SU-DHL-6 (cell line): ENCODE measurements around the gene PARP2.
"Not testable (repeated sequence)": the region's sequence is repeated elsewhere in the genome, so short reads cannot be mapped to it uniquely, and the experiment has no call there.

Source experiments
- H2AFZ ChIP-seq: fragments of 200-600 bp; sonication (generic); 2 replicates; pipeline ENCODE4 v1.6.1; 2014; ENCODE audit warnings: low read depth, mild to moderate bottlenecking, moderate library complexity, mixed read lengths, antibody characterized with exemption, low read length; ENCODE audit not compliant: severe bottlenecking
- H3F3A ChIP-seq: fragments of 200-600 bp; shearing (Covaris generic); 2 replicates; pipeline ENCODE4 v1.6.0; 2016; ENCODE audit warnings: antibody characterized with exemption, mild to moderate bottlenecking; ENCODE audit not compliant: insufficient read depth
- H3K27ac ChIP-seq: fragments of 200-600 bp; sonication (generic); 2 replicates; pipeline ENCODE4 v1.5.1; 2016; ENCODE audit warnings: low read depth, mild to moderate bottlenecking, low read length, moderate library complexity, mixed read lengths
- H3K27me3 ChIP-seq: fragments of 200-600 bp; sonication (generic), shearing (Covaris generic); 2 replicates; pipeline ENCODE4 v1.6.0; 2014; ENCODE audit warnings: mild to moderate bottlenecking, low read length
- H3K36me3 ChIP-seq: fragments of 200-600 bp; sonication (generic); 2 replicates; pipeline ENCODE4 v1.6.1; 2014; ENCODE audit warnings: mild to moderate bottlenecking, low read length, mixed read lengths
- H3K4me2 ChIP-seq: fragments of 300-600, 200-600 bp; shearing (Covaris generic), sonication (generic); 2 replicates; pipeline ENCODE4 v1.6.0; 2014; ENCODE audit warnings: low read length, low read depth, mild to moderate bottlenecking; ENCODE audit not compliant: poor library complexity, severe bottlenecking
- H3K4me3 ChIP-seq: fragments of 200-600 bp; sonication (generic); 2 replicates; pipeline ENCODE4 v1.5.1; 2014; ENCODE audit warnings: antibody characterized with exemption, low read length, mild to moderate bottlenecking, mixed read lengths; ENCODE audit not compliant: insufficient read depth, poor library complexity, severe bottlenecking
- H3K79me2 ChIP-seq: fragments of 200-600 bp; sonication (generic); 2 replicates; pipeline ENCODE4 v1.6.1; 2014; ENCODE audit warnings: mild to moderate bottlenecking, low read length, moderate library complexity; ENCODE audit not compliant: insufficient read depth
- H3K9ac ChIP-seq: fragments of 200-600 bp; sonication (generic); 2 replicates; pipeline ENCODE4 v1.7.0; 2014; ENCODE audit warnings: mild to moderate bottlenecking, low read length
- H3K9me2 ChIP-seq: fragments of 200-600 bp; sonication (generic); replicated peaks from 2 replicates; pipeline ENCODE4 v1.6.1; 2014; ENCODE audit warnings: low read length; ENCODE audit not compliant: insufficient read depth
- H3K9me3 ChIP-seq: fragments of 200-600 bp; sonication (generic); 2 replicates; pipeline ENCODE4 v1.6.1; 2014; ENCODE audit warnings: low read length, mixed read lengths; ENCODE audit not compliant: insufficient read depth
- H4K20me1 ChIP-seq: fragments of 200-600 bp; sonication (generic); 2 replicates; pipeline ENCODE4 v1.6.1; 2014; ENCODE audit warnings: low read depth, mild to moderate bottlenecking, antibody characterized with exemption, low read length, moderate library complexity, mixed read lengths
- EZH2phosphoT487 ChIP-seq: fragments of 200-600 bp; sonication (generic), shearing (Covaris generic); conservative IDR thresholded peaks from 2 replicates; pipeline ENCODE4 v1.6.1; 2018; ENCODE audit warnings: mild to moderate bottlenecking, antibody characterized with exemption, low read length, moderate library complexity, mixed read lengths
- TF ChIP-seq, protein P1 (sequence below): fragments of 200-600 bp; sonication (generic); IDR thresholded peaks from one replicate; pipeline ENCODE4 v1.5.1; 2017; ENCODE audit warnings: antibody characterized with exemption, mild to moderate bottlenecking, low read length, moderate library complexity; ENCODE audit not compliant: insufficient read depth, poor library complexity, severe bottlenecking

Gene PARP2

DNA sequence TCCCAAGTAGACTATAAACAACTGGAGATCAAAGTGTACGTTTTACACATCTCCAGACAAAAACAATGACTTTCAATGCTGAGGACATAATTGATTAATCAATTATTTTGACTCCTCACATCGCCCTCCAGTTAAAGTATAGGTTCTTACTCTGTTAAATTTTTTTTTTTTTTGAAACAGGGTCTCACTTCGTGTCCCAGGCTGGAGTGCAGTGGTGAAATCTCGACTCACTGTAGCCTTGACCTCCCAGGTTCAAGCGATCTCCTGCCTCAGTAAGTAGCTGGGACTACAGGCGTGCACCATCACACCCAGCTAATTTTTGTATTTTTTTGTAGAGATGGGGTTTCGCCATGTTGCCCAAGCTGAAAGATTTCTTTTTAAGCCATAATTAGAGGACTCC is 9.4 kb upstream of the PARP2 start:
- H4K20me1 ChIP-seq = no peaks in the 10 kb centered on the region
- H3K4me3 ChIP-seq = peak overlapping the region; percentile 98
- peak overlapping the region; percentile 46 for H2AFZ ChIP-seq
- H3F3A ChIP-seq = peaks cover 11% of the 10 kb centered on the region; the same call in 1 of the 2 replicates
- TF ChIP-seq, protein P1, sequence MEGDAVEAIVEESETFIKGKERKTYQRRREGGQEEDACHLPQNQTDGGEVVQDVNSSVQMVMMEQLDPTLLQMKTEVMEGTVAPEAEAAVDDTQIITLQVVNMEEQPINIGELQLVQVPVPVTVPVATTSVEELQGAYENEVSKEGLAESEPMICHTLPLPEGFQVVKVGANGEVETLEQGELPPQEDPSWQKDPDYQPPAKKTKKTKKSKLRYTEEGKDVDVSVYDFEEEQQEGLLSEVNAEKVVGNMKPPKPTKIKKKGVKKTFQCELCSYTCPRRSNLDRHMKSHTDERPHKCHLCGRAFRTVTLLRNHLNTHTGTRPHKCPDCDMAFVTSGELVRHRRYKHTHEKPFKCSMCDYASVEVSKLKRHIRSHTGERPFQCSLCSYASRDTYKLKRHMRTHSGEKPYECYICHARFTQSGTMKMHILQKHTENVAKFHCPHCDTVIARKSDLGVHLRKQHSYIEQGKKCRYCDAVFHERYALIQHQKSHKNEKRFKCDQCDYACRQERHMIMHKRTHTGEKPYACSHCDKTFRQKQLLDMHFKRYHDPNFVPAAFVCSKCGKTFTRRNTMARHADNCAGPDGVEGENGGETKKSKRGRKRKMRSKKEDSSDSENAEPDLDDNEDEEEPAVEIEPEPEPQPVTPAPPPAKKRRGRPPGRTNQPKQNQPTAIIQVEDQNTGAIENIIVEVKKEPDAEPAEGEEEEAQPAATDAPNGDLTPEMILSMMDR = no peak
- TF ChIP-seq EZH2phosphoT487 = no peak
- peak overlapping the region; percentile 83 for H3K9ac ChIP-seq
- peak overlapping the region; percentile 63; the same call in 1 of the 2 replicates for H3K27ac ChIP-seq
- no peaks in the 10 kb centered on the region for H3K36me3 ChIP-seq
- no peaks in the 10 kb centered on the region for H3K9me2 ChIP-seq
- no peaks in the 10 kb centered on the region for H3K27me3 ChIP-seq
- H3K4me2 ChIP-seq = peak overlapping the region; percentile 100
- H3K79me2 ChIP-seq = peaks cover 40% of the 10 kb centered on the region
- H3K9me3 ChIP-seq = no peaks in the 10 kb centered on the region

DNA sequence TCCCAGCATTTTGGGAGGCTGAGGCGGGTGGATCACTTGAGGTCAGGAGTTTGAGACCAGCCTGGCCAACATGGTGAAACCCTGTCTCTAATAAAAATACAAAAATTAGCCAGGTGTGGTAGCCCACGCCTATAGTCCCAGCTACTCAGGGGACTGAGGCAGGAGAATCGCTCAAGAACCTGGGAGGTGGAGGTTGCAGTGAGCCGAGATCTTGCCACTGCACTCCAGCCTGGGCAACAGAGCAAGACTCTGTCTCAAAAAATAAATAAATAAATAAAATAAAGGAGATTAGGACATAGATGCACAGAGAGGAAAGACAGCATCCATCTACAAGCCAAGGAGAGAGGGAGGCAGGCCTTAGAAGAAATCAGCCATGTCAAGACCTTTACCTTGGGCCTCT is 2.4 kb upstream of the PARP2 start:
- Histone ChIP-seq H3K4me2 (peak overlapping the region; percentile 74), H3F3A (peaks cover 26% of the 10 kb centered on the region), H3K79me2 (peaks cover 18% of the 10 kb centered on the region)
- H4K20me1 ChIP-seq, H3K9me3 ChIP-seq, H3K27ac ChIP-seq, H3K27me3 ChIP-seq, H3K36me3 ChIP-seq, H2AFZ ChIP-seq, H3K9me2 ChIP-seq, H3K9ac ChIP-seq, H3K4me3 ChIP-seq: not testable (repeated sequence)

- peaks cover 2% of the 10 kb centered on the region; the same call in 1 of the 2 replicates for H3K36me3 ChIP-seq
- H2AFZ ChIP-seq = peak overlapping the region; percentile 87
These were observed 1.8 kb upstream of the PARP2 start for GRCh38 chr14:20341646-20342045.

DNA sequence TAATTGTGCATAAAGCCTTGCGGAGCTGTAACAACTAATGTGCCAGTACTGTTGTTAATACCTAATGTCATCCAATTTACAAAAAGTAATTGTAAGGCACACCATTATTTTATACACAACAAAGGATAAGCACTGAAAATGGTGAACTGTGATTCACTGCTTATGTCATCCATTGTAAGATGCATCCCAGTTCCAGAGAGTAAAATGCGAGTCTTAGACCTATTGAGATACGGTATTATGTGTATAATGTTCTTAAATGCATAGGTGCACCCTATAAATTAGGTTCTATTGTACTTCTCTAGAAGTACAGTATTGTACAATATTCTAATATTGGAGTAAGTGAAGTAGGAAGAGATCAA is 406 bp downstream of the PARP2 start:
- Histone ChIP-seq H3K9me2 (no peaks in the 10 kb centered on the region), H3K27me3 (no peaks in the 10 kb centered on the region), H3K36me3 (peaks cover 11% of the 10 kb centered on the region; the same call in 1 of the 2 replicates), H4K20me1 (no peaks in the 10 kb centered on the region), H2AFZ (peak overlapping the region; percentile 81), H3K4me2 (peak overlapping the region; percentile 74), H3K9me3 (no peaks in the 10 kb centered on the region), H3K27ac (peak overlapping the region; percentile 64), H3K79me2 (peaks cover 18% of the 10 kb centered on the region), H3K9ac (peak overlapping the region; percentile 72), H3K4me3 (peak overlapping the region; percentile 68), H3F3A (peaks cover 26% of the 10 kb centered on the region)
- TF ChIP-seq, protein P1 = no peak
- no peak for TF ChIP-seq EZH2phosphoT487

More at GRCh38 chr14:20341646-20342045, 1.8 kb upstream of the PARP2 start:
- Histone ChIP-seq H3K27ac (peak overlapping the region; percentile 64; the same call in 1 of the 2 replicates), H3K9ac (peak overlapping the region; percentile 72), H3F3A (peaks cover 26% of the 10 kb centered on the region), H3K4me2 (peak overlapping the region; percentile 74), H4K20me1 (no peaks in the 10 kb centered on the region), H3K27me3 (no peaks in the 10 kb centered on the region), H3K4me3 (peak overlapping the region; percentile 68), H3K79me2 (peaks cover 18% of the 10 kb centered on the region), H3K9me3 (no peaks in the 10 kb centered on the region), H3K9me2 (no peaks in the 10 kb centered on the region)
- TF ChIP-seq, protein P1 = no peak
- no peak for TF ChIP-seq EZH2phosphoT487
